GM12864 (cell line): ENCODE measurements around the gene MED12L.

Source experiments
- DNase-seq: peaks from one replicate; pipeline ENCODE4 v3.0.0-alpha.2; 2011; ENCODE audit warnings: low read depth
- H3K4me3 ChIP-seq: 2 replicates; pipeline ENCODE4 v1.5.1; 2011; ENCODE audit warnings: mild to moderate bottlenecking, low read depth, low read length, control low read depth
- TF ChIP-seq, protein P1 (sequence below): IDR thresholded peaks from 2 replicates; pipeline ENCODE4 v1.5.1; 2011; ENCODE audit warnings: low read depth, mild to moderate bottlenecking, moderate library complexity, low read length, control low read depth, inconsistent platforms; ENCODE audit errors: missing control alignments

MED12L gene

DNA sequence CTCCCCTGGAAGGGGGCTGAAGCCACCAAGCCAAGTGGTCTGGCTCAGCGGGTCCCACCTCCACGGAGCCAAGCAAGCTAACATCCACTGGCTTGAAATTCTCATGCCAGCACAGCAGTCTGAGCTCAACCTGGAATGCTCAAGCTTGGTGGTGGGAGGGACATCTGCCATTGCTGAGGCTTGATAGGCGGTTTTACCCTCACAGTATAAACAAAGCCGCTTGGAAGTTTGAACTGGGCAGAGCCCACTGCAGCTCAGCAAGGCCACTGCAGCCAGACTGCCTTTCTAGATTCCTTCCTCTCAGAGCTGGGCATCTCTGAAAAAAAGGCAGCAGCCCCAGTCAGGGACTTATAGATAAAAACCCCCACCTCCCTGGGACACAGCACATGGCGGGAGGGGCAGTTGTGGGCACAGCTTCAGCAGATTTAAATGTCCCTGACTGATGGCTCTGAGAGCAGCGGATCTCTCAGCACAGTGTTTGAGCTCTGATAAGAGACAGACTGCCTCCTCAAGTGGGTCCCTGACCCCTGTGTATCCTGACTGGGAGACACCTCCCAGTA, 398.6 kb downstream of the MED12L start:
- DNase-seq: no peak
- TF ChIP-seq, protein P1, sequence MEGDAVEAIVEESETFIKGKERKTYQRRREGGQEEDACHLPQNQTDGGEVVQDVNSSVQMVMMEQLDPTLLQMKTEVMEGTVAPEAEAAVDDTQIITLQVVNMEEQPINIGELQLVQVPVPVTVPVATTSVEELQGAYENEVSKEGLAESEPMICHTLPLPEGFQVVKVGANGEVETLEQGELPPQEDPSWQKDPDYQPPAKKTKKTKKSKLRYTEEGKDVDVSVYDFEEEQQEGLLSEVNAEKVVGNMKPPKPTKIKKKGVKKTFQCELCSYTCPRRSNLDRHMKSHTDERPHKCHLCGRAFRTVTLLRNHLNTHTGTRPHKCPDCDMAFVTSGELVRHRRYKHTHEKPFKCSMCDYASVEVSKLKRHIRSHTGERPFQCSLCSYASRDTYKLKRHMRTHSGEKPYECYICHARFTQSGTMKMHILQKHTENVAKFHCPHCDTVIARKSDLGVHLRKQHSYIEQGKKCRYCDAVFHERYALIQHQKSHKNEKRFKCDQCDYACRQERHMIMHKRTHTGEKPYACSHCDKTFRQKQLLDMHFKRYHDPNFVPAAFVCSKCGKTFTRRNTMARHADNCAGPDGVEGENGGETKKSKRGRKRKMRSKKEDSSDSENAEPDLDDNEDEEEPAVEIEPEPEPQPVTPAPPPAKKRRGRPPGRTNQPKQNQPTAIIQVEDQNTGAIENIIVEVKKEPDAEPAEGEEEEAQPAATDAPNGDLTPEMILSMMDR: no peak
- H3K4me3 ChIP-seq: no peak overlapping the region
